Measurements from ENCODE around the gene EHMT1. TPM values are rescaled to one million over a fixed set of nuclear protein-coding genes. Genes with fewer than 3 reads are reported as not detected.
"Not testable (repeated sequence)": the region's sequence is repeated elsewhere in the genome, so short reads cannot be mapped to it uniquely, and the experiment has no call there.

The EHMT1 gene
- polyA plus RNA-seq, 2 donors, result 26.6 to 42.3 TPM

DNA sequence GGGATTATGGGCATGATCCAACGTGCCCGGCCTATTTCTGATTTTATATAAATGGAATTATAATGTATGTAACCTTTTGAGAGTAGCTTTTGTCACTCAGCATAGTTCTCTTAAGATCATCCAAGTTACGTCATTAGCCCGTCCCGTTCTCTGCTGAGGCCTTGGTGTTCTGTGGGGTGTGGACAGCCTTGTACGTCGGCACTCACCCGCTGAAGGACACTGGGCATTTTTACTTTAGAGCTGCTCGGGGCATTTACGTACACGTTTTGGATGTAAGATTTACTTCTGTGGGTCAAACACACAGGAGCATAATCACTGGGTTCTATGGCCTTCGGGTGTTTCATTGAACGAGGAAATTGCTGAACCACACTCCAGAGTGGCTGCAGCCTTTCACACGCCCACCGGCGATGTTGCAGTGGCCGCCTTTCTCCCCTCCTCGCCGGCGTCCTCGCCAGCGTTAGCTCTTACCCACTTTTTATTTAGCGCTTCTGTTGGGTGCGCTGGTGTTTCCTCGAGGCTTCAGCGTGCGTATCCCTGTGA is 101.8 kb downstream of the EHMT1 start:
- 71 to 78% methylated on average over 25 to 27 of the region's 27 CpGs for WGBS, 2 donors
- H3K4me3 ChIP-seq (ENCODE audit: low read depth in 1 of 2, low read length in 2 of 2), result no peak overlapping the region
- H3K9me3 ChIP-seq (ENCODE audit: control insufficient read depth in 2 of 2, insufficient read depth in 1 of 2, low read depth in 1 of 2, low read length in 1 of 2), result peaks cover 0 to 13% of the 10 kb centered on the region in 2 donors
- no peaks in the 10 kb centered on the region for H3K27me3 ChIP-seq (ENCODE audit: control insufficient read depth in 1 of 2, insufficient read depth in 2 of 2, low read length in 2 of 2)
- peaks cover 3 to 28% of the 10 kb centered on the region in 2 donors for H3K36me3 ChIP-seq (ENCODE audit: control insufficient read depth in 2 of 2, insufficient read depth in 2 of 2, low read length in 1 of 2)
- peaks cover 4 to 7% of the 10 kb centered on the region in 2 donors for H3K4me1 ChIP-seq (ENCODE audit: control insufficient read depth in 2 of 2, insufficient read depth in 2 of 2, low read length in 1 of 2)
- peak overlapping the region; percentile 19 to 83 for H3K27ac ChIP-seq (ENCODE audit: low read depth in 2 of 2, low read length in 1 of 2)

GRCh38 chr9:137721479-137721878 is 102.7 kb downstream of the EHMT1 start:
- Histone ChIP-seq H3K4me3 (ENCODE audit: low read depth in 1 of 2, low read length in 2 of 2) (no peak overlapping the region), H3K36me3 (ENCODE audit: control insufficient read depth in 2 of 2, insufficient read depth in 2 of 2, low read length in 1 of 2) (peaks cover 3 to 34% of the 10 kb centered on the region in 2 donors), H3K4me1 (ENCODE audit: control insufficient read depth in 2 of 2, insufficient read depth in 2 of 2, low read length in 1 of 2) (peaks cover 4 to 7% of the 10 kb centered on the region in 2 donors), H3K27me3 (ENCODE audit: control insufficient read depth in 1 of 2, insufficient read depth in 2 of 2, low read length in 2 of 2) (no peaks in the 10 kb centered on the region), H3K9me3 (ENCODE audit: control insufficient read depth in 2 of 2, insufficient read depth in 1 of 2, low read depth in 1 of 2, low read length in 1 of 2) (peaks cover 0 to 11% of the 10 kb centered on the region in 2 donors), H3K27ac (ENCODE audit: low read depth in 2 of 2, low read length in 1 of 2) (no peak overlapping the region)
- 89 to 91% methylated on average over 12 of the region's 12 CpGs for WGBS, 2 donors

DNA sequence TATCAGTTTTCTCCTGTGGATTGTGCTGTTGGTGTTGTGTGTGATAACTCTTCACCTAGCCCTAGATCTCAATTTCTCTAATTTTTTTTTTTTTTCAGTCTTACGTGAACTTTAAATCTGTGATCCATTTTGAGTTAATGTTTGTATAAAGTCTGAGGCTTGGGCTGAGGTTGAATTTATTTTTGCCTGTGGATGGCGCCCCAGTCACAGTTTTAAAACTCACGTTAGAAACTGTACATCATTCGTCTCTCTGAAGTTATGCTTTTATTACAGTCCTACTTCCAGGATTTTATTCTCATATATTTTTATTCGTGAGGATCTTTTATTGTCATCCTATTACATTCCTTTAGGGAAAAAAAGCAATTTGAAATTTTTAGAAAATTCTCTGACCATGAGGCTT is 103.1 kb downstream of the EHMT1 start:
- Histone ChIP-seq H3K4me3 (ENCODE audit: low read depth in 1 of 2, low read length in 2 of 2) (no peak overlapping the region), H3K27ac (ENCODE audit: low read depth in 2 of 2, low read length in 1 of 2) (no peak overlapping the region), H3K4me1 (ENCODE audit: control insufficient read depth in 2 of 2, insufficient read depth in 2 of 2, low read length in 1 of 2) (peaks cover 4 to 7% of the 10 kb centered on the region in 2 donors), H3K9me3 (ENCODE audit: control insufficient read depth in 2 of 2, insufficient read depth in 1 of 2, low read depth in 1 of 2, low read length in 1 of 2) (peaks cover 0 to 9% of the 10 kb centered on the region in 2 donors), H3K27me3 (ENCODE audit: control insufficient read depth in 1 of 2, insufficient read depth in 2 of 2, low read length in 2 of 2) (no peaks in the 10 kb centered on the region), H3K36me3 (ENCODE audit: control insufficient read depth in 2 of 2, insufficient read depth in 2 of 2, low read length in 1 of 2) (peaks cover 3 to 32% of the 10 kb centered on the region in 2 donors)
- 91 to 93% methylated on average over 5 of the region's 5 CpGs for WGBS, 2 donors

DNA sequence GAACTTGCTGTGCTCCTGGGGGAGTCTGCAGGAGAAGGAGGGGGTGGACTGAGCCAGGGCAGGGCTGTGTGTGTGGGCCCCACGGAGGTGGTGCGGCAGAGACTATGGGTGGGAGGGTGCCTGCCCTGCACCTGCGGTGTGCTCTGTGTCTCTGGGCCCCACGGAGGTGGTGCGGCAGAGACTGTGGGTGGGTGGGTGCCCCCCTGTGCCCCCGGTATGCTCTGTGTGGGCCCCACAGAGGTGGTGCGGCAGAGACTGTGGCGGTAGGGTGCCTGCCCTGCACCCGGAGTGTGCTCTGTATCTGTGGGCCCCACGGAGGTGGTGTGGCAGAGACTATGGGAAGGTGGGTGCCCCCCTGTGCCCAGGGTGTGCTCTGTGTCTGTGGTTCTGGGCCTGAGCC is 103.7 kb downstream of the EHMT1 start:
- 77 to 90% methylated on average over 9 to 10 of the region's 10 CpGs for WGBS, 2 donors
- Histone ChIP-seq H3K27me3 (ENCODE audit: control insufficient read depth in 1 of 2, insufficient read depth in 2 of 2, low read length in 2 of 2) (no peaks in the 10 kb centered on the region), H3K9me3 (ENCODE audit: control insufficient read depth in 2 of 2, insufficient read depth in 1 of 2, low read depth in 1 of 2, low read length in 1 of 2) (peaks cover 0 to 9% of the 10 kb centered on the region in 2 donors), H3K4me3 (ENCODE audit: low read depth in 1 of 2, low read length in 2 of 2) (no peak overlapping the region), H3K36me3 (ENCODE audit: control insufficient read depth in 2 of 2, insufficient read depth in 2 of 2, low read length in 1 of 2) (peaks cover under 1 to 26% of the 10 kb centered on the region in 2 donors), H3K27ac (ENCODE audit: low read depth in 2 of 2, low read length in 1 of 2) (no peak overlapping the region), H3K4me1 (ENCODE audit: control insufficient read depth in 2 of 2, insufficient read depth in 2 of 2, low read length in 1 of 2) (peaks cover 4 to 7% of the 10 kb centered on the region in 2 donors)

- not testable (repeated sequence) for H3K4me3 ChIP-seq (ENCODE audit: low read depth in 1 of 2, low read length in 2 of 2); H3K9me3 ChIP-seq (ENCODE audit: control insufficient read depth in 2 of 2, insufficient read depth in 1 of 2, low read depth in 1 of 2, low read length in 1 of 2); H3K27ac ChIP-seq (ENCODE audit: low read depth in 2 of 2, low read length in 1 of 2); H3K4me1 ChIP-seq (ENCODE audit: control insufficient read depth in 2 of 2, insufficient read depth in 2 of 2, low read length in 1 of 2); H3K27me3 ChIP-seq (ENCODE audit: control insufficient read depth in 1 of 2, insufficient read depth in 2 of 2, low read length in 2 of 2)
- WGBS, 2 donors, result 45 to 49% methylated on average over 9 to 13 of the region's 13 CpGs
- peaks cover 1 to 22% of the 10 kb centered on the region in 2 donors for H3K36me3 ChIP-seq (ENCODE audit: control insufficient read depth in 2 of 2, insufficient read depth in 2 of 2, low read length in 1 of 2)
Observed at GRCh38 chr9:137723356-137723755, 104.6 kb downstream of the EHMT1 start.

DNA sequence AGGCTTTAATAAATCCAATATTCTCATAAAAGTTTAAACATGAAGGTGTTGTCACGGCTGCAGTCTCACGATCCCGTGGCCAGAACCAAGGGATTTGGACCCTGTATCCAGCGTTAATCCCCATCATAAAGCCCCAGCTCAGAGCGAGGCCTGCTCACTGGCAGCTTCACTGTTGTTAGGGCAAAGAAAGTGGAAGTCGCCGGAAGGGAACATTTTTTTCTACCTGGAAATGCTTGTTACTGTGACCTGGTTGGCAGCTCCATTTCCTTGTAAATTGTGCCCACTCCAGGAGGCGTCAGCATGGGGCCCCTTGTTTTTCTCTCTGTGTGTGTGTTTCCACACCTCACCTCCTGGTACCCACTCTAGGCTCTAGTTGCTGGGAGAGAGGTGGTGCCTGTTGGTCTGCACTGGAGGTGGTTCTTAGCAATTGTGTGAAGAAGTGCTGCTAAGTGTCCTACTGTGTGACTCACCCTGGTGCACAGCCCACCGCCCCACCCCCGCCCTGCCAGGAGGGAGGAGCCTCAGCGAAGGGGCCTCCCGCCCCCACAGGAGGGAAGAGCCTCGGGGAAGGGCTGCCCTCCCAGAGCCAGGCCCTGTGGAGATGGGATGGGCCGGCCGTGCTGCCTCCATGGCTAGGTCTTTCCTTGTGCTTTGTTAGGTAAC is 105.1 kb downstream of the EHMT1 start:
- Histone ChIP-seq H3K36me3 (ENCODE audit: control insufficient read depth in 2 of 2, insufficient read depth in 2 of 2, low read length in 1 of 2) (peaks cover 4 to 27% of the 10 kb centered on the region in 2 donors), H3K27me3 (ENCODE audit: control insufficient read depth in 1 of 2, insufficient read depth in 2 of 2, low read length in 2 of 2) (no peaks in the 10 kb centered on the region), H3K27ac (ENCODE audit: low read depth in 2 of 2, low read length in 1 of 2) (peak overlapping the region in 1 of 2 donors; percentile 44), H3K4me1 (ENCODE audit: control insufficient read depth in 2 of 2, insufficient read depth in 2 of 2, low read length in 1 of 2) (peaks cover 4 to 7% of the 10 kb centered on the region in 2 donors), H3K9me3 (ENCODE audit: control insufficient read depth in 2 of 2, insufficient read depth in 1 of 2, low read depth in 1 of 2, low read length in 1 of 2) (peaks cover 0 to 6% of the 10 kb centered on the region in 2 donors), H3K4me3 (ENCODE audit: low read depth in 1 of 2, low read length in 2 of 2) (no peak overlapping the region)
- 68 to 70% methylated on average over 15 of the region's 15 CpGs for WGBS, 2 donors

- Histone ChIP-seq H3K4me3 (ENCODE audit: low read depth in 1 of 2, low read length in 2 of 2) (no peak overlapping the region), H3K27me3 (ENCODE audit: control insufficient read depth in 1 of 2, insufficient read depth in 2 of 2, low read length in 2 of 2) (no peaks in the 10 kb centered on the region), H3K9me3 (ENCODE audit: control insufficient read depth in 2 of 2, insufficient read depth in 1 of 2, low read depth in 1 of 2, low read length in 1 of 2) (peaks cover 0 to 5% of the 10 kb centered on the region in 2 donors), H3K4me1 (ENCODE audit: control insufficient read depth in 2 of 2, insufficient read depth in 2 of 2, low read length in 1 of 2) (peaks cover 4 to 7% of the 10 kb centered on the region in 2 donors), H3K27ac (ENCODE audit: low read depth in 2 of 2, low read length in 1 of 2) (no peak overlapping the region), H3K36me3 (ENCODE audit: control insufficient read depth in 2 of 2, insufficient read depth in 2 of 2, low read length in 1 of 2) (peaks cover 4 to 25% of the 10 kb centered on the region in 2 donors)
- 97 to 98% methylated on average over 24 of the region's 24 CpGs for WGBS, 2 donors
Observed at GRCh38 chr9:137724818-137725240, 106.0 kb downstream of the EHMT1 start.

- Histone ChIP-seq H3K9me3 (ENCODE audit: control insufficient read depth in 2 of 2, insufficient read depth in 1 of 2, low read depth in 1 of 2, low read length in 1 of 2) (peaks cover 0 to 5% of the 10 kb centered on the region in 2 donors), H3K27me3 (ENCODE audit: control insufficient read depth in 1 of 2, insufficient read depth in 2 of 2, low read length in 2 of 2) (no peaks in the 10 kb centered on the region), H3K4me3 (ENCODE audit: low read depth in 1 of 2, low read length in 2 of 2) (no peak overlapping the region), H3K36me3 (ENCODE audit: control insufficient read depth in 2 of 2, insufficient read depth in 2 of 2, low read length in 1 of 2) (peaks cover 4 to 27% of the 10 kb centered on the region in 2 donors), H3K4me1 (ENCODE audit: control insufficient read depth in 2 of 2, insufficient read depth in 2 of 2, low read length in 1 of 2) (peaks cover 4 to 7% of the 10 kb centered on the region in 2 donors), H3K27ac (ENCODE audit: low read depth in 2 of 2, low read length in 1 of 2) (no peak overlapping the region)
- WGBS, 2 donors, result 91 to 97% methylated on average over 10 of the region's 10 CpGs
Observed at GRCh38 chr9:137725598-137725997, 106.8 kb downstream of the EHMT1 start.

DNA sequence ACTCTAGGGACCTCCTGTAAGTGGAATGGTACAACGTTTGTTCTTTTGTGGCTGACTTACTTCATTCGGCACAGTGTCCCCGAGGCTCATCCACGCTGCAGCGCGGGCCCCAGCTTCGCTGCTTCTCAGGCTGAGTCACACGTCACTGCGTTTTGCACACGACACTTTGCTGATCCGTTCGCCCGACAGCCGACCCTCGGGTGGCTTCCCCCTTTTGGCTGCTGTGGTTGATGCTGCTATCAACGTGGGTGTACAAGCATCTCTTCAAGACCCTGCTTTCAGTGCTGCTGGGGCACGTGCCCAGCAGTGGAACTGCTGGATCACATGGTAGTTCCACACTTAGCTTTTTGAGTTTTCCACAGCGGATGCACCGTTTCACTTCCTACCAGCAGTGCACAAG is 107.5 kb downstream of the EHMT1 start:
- H3K4me1 ChIP-seq (ENCODE audit: control insufficient read depth in 2 of 2, insufficient read depth in 2 of 2, low read length in 1 of 2); H3K4me3 ChIP-seq (ENCODE audit: low read depth in 1 of 2, low read length in 2 of 2); H3K9me3 ChIP-seq (ENCODE audit: control insufficient read depth in 2 of 2, insufficient read depth in 1 of 2, low read depth in 1 of 2, low read length in 1 of 2); H3K27ac ChIP-seq (ENCODE audit: low read depth in 2 of 2, low read length in 1 of 2); H3K27me3 ChIP-seq (ENCODE audit: control insufficient read depth in 1 of 2, insufficient read depth in 2 of 2, low read length in 2 of 2): not testable (repeated sequence)
- H3K36me3 ChIP-seq (ENCODE audit: control insufficient read depth in 2 of 2, insufficient read depth in 2 of 2, low read length in 1 of 2), result peaks cover 7 to 24% of the 10 kb centered on the region in 2 donors
- 87 to 96% methylated on average over 5 to 9 of the region's 19 CpGs for WGBS, 2 donors

GRCh38 chr9:137726764-137727163 is 108.0 kb downstream of the EHMT1 start:
- H3K4me3 ChIP-seq (ENCODE audit: low read depth in 1 of 2, low read length in 2 of 2), result no peak overlapping the region
- no peaks in the 10 kb centered on the region for H3K27me3 ChIP-seq (ENCODE audit: control insufficient read depth in 1 of 2, insufficient read depth in 2 of 2, low read length in 2 of 2)
- peaks cover 4 to 7% of the 10 kb centered on the region in 2 donors for H3K4me1 ChIP-seq (ENCODE audit: control insufficient read depth in 2 of 2, insufficient read depth in 2 of 2, low read length in 1 of 2)
- no peak overlapping the region for H3K27ac ChIP-seq (ENCODE audit: low read depth in 2 of 2, low read length in 1 of 2)
- 95 to 97% methylated on average over 2 of the region's 2 CpGs for WGBS, 2 donors
- peaks cover 9 to 28% of the 10 kb centered on the region in 2 donors for H3K36me3 ChIP-seq (ENCODE audit: control insufficient read depth in 2 of 2, insufficient read depth in 2 of 2, low read length in 1 of 2)
- H3K9me3 ChIP-seq (ENCODE audit: control insufficient read depth in 2 of 2, insufficient read depth in 1 of 2, low read depth in 1 of 2, low read length in 1 of 2), result peaks cover 0 to 5% of the 10 kb centered on the region in 2 donors

Measured in esophagus (tissue), 2 donors.